Measurements from ENCODE around the gene EDIL3.

- no peak for TF ChIP-seq CTCF (IDR thresholded peaks at IDR 0.05)
- no peak for TF ChIP-seq POLR2AphosphoS5 (IDR thresholded peaks at IDR 0.05)
Measured at GRCh38 chr5:84306601-84307000, 78.1 kb downstream of the EDIL3 start.

Data from suprapubic skin (tissue), 3 donors.